HG03565 (cell line): Measurements from ENCODE around the gene GRM1.
"Not testable (repeated sequence)": the region's sequence is repeated elsewhere in the genome, so short reads cannot be mapped to it uniquely, and the experiment has no call there.

Experiments used
- ATAC-seq: cut with Tn5 transposase; IDR thresholded peaks from one replicate; pipeline ENCODE4 v1.9.1; 2021; ENCODE audit warnings: mild to moderate bottlenecking, moderate library complexity; ENCODE audit not compliant: unreplicated experiment

GRM1 gene

GRCh38 chr6:146267447-146267846 is 238.6 kb downstream of the GRM1 start:
- no peak for ATAC-seq

DNA sequence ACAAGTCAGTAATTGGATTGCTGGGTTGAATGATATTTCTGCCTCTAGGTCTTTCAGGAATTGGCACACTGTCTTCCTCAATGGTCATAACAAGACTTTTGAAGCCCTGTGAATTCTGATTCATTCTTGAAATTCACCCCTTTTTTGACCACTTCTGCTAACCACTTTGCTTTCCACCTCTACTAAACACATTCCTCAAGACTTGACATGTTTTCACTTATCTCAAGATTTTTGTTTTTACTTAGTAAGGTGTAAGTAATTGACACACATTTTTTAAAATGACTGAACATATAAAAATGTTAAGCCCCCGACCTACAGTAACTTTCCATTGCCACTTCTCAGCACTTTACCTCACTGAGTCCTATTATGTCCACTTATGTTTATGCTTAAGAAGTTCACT is 239.1 kb downstream of the GRM1 start:
- no peak for ATAC-seq

- no peak for ATAC-seq
Observed at GRCh38 chr6:146269482-146269881, 240.6 kb downstream of the GRM1 start.

- ATAC-seq: not testable (repeated sequence)
Observed at GRCh38 chr6:146271163-146271562, 242.3 kb downstream of the GRM1 start.

- ATAC-seq: no peak
Observed at GRCh38 chr6:146273490-146273889, 244.6 kb downstream of the GRM1 start.

DNA sequence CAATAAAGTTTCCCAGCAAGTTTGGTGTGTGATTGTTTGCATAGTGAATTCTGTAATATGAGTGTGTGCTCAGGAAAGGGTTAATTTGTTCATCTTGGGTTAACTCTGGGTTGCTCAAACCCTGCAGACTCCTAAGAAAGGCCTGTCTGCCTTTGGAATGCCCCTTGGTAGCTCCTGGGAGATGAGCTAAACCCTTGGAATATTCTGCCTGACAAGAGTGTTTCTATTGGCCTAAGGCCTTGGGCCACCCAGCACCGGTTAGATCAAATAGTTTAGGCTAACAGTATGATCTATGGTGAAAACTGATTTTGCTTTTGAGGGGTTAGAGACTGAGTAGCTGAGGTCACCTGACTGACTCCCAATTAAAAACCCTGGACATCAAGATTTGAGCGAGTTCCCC is 248.3 kb downstream of the GRM1 start:
- ATAC-seq: no peak

- ATAC-seq: no peak
Observed at GRCh38 chr6:146281651-146282362, 252.9 kb downstream of the GRM1 start.

DNA sequence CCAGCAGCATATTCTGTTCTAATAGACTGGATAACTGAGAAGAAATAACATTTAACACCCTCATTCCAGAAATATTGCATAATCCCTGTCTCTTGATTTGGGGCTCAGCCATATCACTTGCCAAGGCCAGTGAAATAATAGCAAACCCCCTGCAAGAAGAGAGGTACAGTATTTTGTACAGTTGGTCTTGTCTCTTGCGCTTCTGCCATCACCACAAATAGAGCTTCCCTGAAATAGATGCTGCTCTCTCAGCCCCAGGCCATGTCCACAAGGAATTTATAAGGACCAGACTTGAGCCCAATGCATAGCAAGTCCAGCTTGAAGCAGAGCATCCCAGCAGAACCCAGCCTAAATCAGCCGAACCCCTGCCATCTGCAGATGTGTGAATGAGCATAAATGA is 254.0 kb downstream of the GRM1 start:
- no peak for ATAC-seq

- ATAC-seq: no peak
Observed at GRCh38 chr6:146284311-146284710, 255.4 kb downstream of the GRM1 start.

GRCh38 chr6:146286961-146287360 is 258.1 kb downstream of the GRM1 start:
- no peak for ATAC-seq

DNA sequence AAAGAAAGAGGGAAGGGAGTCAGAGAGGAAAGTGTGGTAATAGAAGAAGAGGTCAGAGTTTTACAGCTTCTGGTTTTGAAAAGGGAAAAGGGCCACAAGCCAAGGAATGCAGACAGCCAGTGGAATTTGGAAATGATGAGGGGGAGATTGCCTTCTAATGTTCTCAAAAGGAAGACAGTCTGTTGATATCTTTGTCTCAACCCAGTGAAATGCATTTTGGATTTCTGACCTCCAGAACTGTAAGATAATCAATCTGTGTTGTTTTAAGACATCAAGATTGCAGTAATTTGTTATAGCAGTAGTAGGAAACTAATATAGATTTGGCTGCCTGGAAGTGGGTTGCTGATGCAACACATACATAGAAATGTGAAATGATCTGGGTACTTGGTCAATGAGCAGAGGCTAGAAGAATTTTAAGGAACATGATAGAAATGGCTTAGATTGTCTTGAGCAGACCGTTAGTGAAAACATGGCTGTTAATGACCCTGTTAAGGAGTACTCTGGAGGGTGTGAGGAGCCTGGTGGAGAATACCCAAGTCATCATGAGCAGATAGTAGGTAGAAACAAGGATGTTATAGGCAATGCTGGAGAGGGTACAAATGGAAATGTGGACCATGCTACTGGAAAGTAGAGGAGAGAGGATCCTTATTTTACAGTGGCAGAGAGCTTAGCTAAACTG is 259.0 kb downstream of the GRM1 start:
- ATAC-seq: no peak

DNA sequence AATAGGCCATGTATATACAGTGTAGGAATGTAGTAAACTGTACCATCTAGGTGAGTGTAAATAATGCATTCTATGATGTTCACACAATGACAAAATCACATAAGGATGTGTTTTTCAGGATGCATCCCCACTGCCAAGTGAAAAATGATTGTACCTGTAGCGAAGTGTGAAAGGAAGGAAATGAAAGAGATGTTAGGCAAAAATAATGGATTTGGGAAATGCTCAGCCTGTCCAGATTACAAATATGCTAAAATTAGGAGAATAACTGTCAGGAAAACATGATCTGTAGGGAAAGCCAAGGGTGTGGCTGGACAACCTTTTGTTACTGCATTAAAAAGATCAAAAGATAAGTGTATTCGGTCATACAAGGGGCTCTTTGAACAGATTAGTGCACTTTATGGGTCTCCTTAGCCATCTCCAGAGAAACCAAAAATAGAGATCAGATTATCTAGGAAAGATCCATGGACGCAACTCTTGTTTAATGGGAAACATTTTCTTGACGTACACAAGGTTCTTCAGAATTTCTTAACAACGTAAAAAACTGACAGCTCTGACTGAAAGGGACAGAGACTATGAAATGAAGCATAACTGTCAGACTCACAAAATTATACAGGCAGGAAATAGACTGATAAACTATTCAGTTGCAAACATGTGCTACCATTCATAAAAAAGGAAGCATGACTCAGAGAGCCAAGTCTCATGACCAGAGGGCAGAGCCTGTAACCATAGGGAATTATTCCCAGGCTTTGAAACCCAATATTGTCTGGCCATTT is 261.1 kb downstream of the GRM1 start:
- ATAC-seq: no peak

GRCh38 chr6:146290589-146290901 is 261.7 kb downstream of the GRM1 start:
- no peak for ATAC-seq

DNA sequence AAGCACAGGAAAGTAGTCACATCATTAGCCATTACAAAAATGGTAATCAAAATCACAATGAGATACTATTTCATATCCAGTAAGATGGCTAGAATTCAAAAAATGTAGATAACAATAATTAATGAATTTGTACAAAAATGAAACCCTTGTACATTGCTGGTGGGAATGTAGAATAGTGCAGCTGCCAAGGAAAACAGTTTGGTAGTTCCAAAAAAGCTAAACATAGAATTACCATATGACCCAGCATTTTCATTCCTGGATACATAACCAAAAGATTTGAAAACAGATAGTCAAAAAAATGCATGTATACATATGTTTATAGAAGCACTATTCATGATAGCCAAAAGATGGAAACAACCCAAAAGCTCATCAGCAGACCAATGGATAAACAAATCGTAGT is 263.6 kb downstream of the GRM1 start:
- ATAC-seq: no peak

GRCh38 chr6:146295695-146296094 is 266.8 kb downstream of the GRM1 start:
- no peak for ATAC-seq

GRCh38 chr6:146297815-146298214 is 269.0 kb downstream of the GRM1 start:
- ATAC-seq: no peak

DNA sequence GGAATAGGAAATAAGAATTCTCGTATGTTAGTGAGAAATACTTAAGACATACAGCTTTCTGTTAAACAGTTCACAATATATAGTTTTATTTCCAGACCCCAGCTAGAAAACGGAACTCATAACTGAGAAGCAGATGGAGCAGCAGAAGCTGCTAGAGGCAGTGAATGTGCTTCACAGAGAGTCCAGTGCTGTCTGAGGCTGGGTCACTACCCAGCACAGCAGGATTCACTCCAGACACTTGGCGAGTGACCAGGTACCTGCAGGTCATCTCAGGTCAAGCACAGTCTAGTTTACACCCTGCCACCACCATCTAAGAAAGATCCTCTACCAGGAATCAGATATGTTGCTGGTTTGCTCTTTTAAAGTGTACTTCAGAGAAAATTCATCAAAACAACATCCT is 271.7 kb downstream of the GRM1 start:
- no peak for ATAC-seq

DNA sequence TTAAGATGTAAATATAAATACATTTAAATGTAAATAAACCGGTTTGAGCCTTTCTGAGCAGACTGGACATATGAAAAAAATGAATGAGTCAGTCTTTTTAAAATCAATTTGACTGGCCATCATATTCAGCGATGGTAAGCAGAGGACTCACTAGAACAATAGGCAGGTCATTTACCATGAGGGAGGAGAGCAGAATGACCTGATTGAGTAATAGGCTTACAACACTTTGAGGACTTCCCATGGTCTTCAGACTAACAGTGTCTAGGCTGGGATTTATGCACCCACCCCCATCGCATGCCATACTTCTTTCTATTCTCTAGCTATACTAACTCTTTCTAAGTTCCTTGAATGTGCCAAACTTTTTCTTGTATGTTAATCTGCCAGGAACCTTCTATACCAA is 272.9 kb downstream of the GRM1 start:
- no peak for ATAC-seq

DNA sequence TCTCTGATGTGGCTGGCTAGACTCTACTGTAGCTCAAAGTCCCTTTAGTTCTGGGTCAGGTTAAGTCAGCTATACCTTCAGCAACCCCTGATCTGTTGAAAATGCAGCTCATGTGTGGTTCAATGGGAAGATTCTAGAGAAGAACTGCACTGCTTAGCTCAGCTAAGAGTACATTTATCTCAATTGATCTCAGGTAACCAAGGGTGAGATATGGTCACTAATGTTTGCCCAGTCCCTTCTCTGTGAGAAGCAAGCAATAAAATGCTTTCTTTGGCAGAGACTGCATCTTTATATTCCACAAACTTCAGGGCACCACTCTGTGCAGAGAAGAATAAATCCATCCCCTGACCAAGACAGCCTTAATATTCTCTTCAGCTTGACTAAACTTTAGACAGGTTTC is 274.1 kb downstream of the GRM1 start:
- ATAC-seq: no peak

- no peak for ATAC-seq
Observed at GRCh38 chr6:146304181-146304580, 275.3 kb downstream of the GRM1 start.

DNA sequence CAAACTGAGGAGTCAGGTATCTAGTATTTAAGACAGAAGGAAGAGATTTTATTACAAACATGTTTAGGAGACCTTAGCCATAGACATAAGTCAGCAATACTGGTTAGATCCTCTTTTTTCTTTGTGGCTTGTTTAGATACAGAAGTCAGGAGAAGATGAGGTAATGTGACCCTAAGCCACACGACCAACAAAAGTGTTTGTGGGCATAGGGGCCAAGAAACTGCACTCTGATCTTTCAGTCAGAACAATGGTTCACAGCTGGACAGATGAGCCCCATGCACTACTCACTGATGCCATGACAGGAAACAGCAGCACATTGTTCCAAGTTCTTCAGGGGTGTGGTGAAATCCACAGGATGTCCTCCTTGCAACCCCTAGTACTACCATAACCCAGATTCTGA is 276.2 kb downstream of the GRM1 start:
- no peak for ATAC-seq

GRCh38 chr6:146305951-146306350 is 277.1 kb downstream of the GRM1 start:
- no peak for ATAC-seq
